HCT116 (cell line): ENCODE results near the gene LRFN4. TPM values are rescaled to one million over a fixed set of nuclear protein-coding genes. Genes with fewer than 3 reads are reported as not detected.

ENCODE experiments used
- ATAC-seq: fragments of 200-7000 bp; cut with Tn5 transposase; 2 replicates; pipeline ENCODE4 v1.9.1; 2020; ENCODE audit warnings: mild to moderate bottlenecking, moderate library complexity
- BruUV-seq: library from RNA; stranded (reverse); fragments of 400-500 nt; replicated peaks from 2 replicates; lab custom pipeline; 2021; lab: Mats Ljungman, UMichigan
- CTCF ChIA-PET: fragments of 300-600 bp; sonication (Branson Sonifier 250); formaldehyde crosslinking; loops from one replicate; lab custom pipeline; 2021; ENCODE audit warnings: antibody characterized with exemption; lab: Charles Lee
- POLR2A ChIA-PET: fragments of 300-600, 350-600 bp; sonication (Branson Sonifier 250); formaldehyde crosslinking; loops from one replicate; lab custom pipeline; 2021; ENCODE audit warnings: antibody characterized with exemption; lab: Charles Lee
- RAD21 ChIA-PET, 2 experiments: fragments of 300-600 bp; sonication (Branson Sonifier 250); formaldehyde crosslinking; loops; one replicate each; lab custom pipeline; 2023; ENCODE audit warnings: low total read pairs in 2 of 2; ENCODE audit not compliant: uncharacterized antibody in 2 of 2, unreplicated experiment in 2 of 2, low non-redundant PET in 1 of 2; lab: Charles Lee
- DNase-seq: peaks from one replicate; pipeline ENCODE4 v3.0.0-alpha.2; 2010; ENCODE audit warnings: low read depth, low spot score
- H2AFZ ChIP-seq: fragments of 200-600 bp; shearing (Covaris generic), sonication (generic); 2 replicates; pipeline ENCODE4 v1.6.1; 2017; ENCODE audit warnings: low read depth, mixed run types, mixed read lengths, antibody characterized with exemption, low read length; ENCODE audit not compliant: poor library complexity, severe bottlenecking
- H3K27ac ChIP-seq: 2 replicates; pipeline ENCODE4 v1.5.1; 2012; ENCODE audit warnings: low read depth, low read length
- H3K27me3 ChIP-seq: fragments of 200-600 bp; sonication (generic); 2 replicates; pipeline ENCODE4 v1.6.1; 2016; ENCODE audit warnings: mixed run types, low read length, mixed read lengths; ENCODE audit not compliant: insufficient read depth
- H3K36me3 ChIP-seq, 2 experiments: fragments of 200-500 bp in 1 of 2; fragments of 200-600 bp in 1 of 2; sonication (Bioruptor generic) in 1 of 2; sonication (generic) in 1 of 2; 2 replicates each; pipeline versions ENCODE4 v1.5.1 to v1.6.1; 2014 to 2016; ENCODE audit warnings: low read length in 2 of 2, inconsistent platforms in 1 of 2, mixed read lengths in 1 of 2, mixed run types in 1 of 2; ENCODE audit not compliant: insufficient read depth in 2 of 2, control insufficient read depth in 1 of 2
- H3K4me1 ChIP-seq, 2 experiments: fragments of 200-600 bp in 1 of 2; sonication (generic) in 1 of 2; 2 replicates each; pipeline versions ENCODE4 v1.5.1 to v1.6.1; 2012 to 2017; ENCODE audit warnings: low read length in 2 of 2, inconsistent platforms in 1 of 2, mild to moderate bottlenecking in 1 of 2, mixed read lengths in 1 of 2, mixed run types in 1 of 2, moderate library complexity in 1 of 2; ENCODE audit not compliant: insufficient read depth in 2 of 2, control insufficient read depth in 1 of 2
- H3K4me2 ChIP-seq: fragments of 200-600 bp; sonication (generic); 2 replicates; pipeline ENCODE4 v1.6.1; 2017; ENCODE audit warnings: mixed run types, low read length, mixed read lengths
- H3K4me3 ChIP-seq, 2 experiments: fragments of 200-600 bp in 1 of 2; sonication (generic) in 1 of 2; replicated peaks in 1 of 2; 2 replicates each; pipeline ENCODE4 v1.5.1; 2011 to 2016; ENCODE audit warnings: low read length in 2 of 2, control low read depth in 1 of 2, low read depth in 1 of 2, mild to moderate bottlenecking in 1 of 2, mixed read lengths in 1 of 2, mixed run types in 1 of 2
- H3K79me2 ChIP-seq: fragments of 200-600 bp; sonication (generic); 2 replicates; pipeline ENCODE4 v1.6.1; 2017; ENCODE audit warnings: mild to moderate bottlenecking, mixed run types, low read length, moderate library complexity, mixed read lengths; ENCODE audit not compliant: insufficient read depth
- H3K9ac ChIP-seq: fragments of 200-600 bp; sonication (generic); 2 replicates; pipeline ENCODE4 v1.6.1; 2016; ENCODE audit warnings: low read length, mixed read lengths
- H3K9me2 ChIP-seq: fragments of 200-600 bp; sonication (generic), shearing (Covaris generic); 2 replicates; pipeline ENCODE4 v1.6.1; 2017; ENCODE audit warnings: mixed run types, mild to moderate bottlenecking, moderate library complexity; ENCODE audit not compliant: insufficient read depth
- H3K9me3 ChIP-seq, 2 experiments: fragments of 200-500 bp in 1 of 2; fragments of 200-600 bp in 1 of 2; sonication (Bioruptor generic) in 1 of 2; sonication (generic) in 1 of 2; 2 replicates each; pipeline ENCODE4 v1.6.1; 2014 to 2017; ENCODE audit warnings: low read length in 2 of 2, mixed read lengths in 2 of 2, inconsistent platforms in 1 of 2, low read depth in 1 of 2, mild to moderate bottlenecking in 1 of 2, mixed run types in 1 of 2, moderate library complexity in 1 of 2; ENCODE audit not compliant: control insufficient read depth in 1 of 2, insufficient read depth in 1 of 2
- H4K20me1 ChIP-seq: fragments of 200-600 bp; sonication (generic), shearing (Covaris generic); 2 replicates; pipeline ENCODE4 v1.6.1; 2017; ENCODE audit warnings: mixed run types, mild to moderate bottlenecking, moderate library complexity; ENCODE audit not compliant: insufficient read depth
- CTCF ChIP-seq, 3 experiments: fragments of 200-600 bp in 1 of 3; sonication (generic) in 1 of 3; IDR thresholded peaks in 2 of 3; conservative IDR thresholded peaks in 1 of 3; 2 replicates each; pipeline ENCODE4 v1.5.1; 2012 to 2017; ENCODE audit warnings: low read depth in 2 of 3, low read length in 2 of 3, antibody characterized with exemption in 1 of 3, borderline replicate concordance in 1 of 3, control low read depth in 1 of 3, mild to moderate bottlenecking in 1 of 3, mixed read lengths in 1 of 3, mixed run types in 1 of 3, moderate library complexity in 1 of 3; ENCODE audit not compliant: insufficient read depth in 1 of 3
- EGR1 ChIP-seq: IDR thresholded peaks from 2 replicates; pipeline ENCODE4 v1.6.1; 2012; ENCODE audit warnings: low read depth
- EZH2phosphoT487 ChIP-seq: fragments of 200-600 bp; IDR thresholded peaks from 2 replicates; pipeline ENCODE4 v1.6.1; 2018; ENCODE audit warnings: antibody characterized with exemption, borderline replicate concordance
- FOSL1 ChIP-seq: IDR thresholded peaks from 2 replicates; pipeline ENCODE4 v1.6.1; 2012; ENCODE audit warnings: low read depth
- MAX ChIP-seq: IDR thresholded peaks from 2 replicates; pipeline ENCODE4 v1.6.1; 2012
- POLR2AphosphoS5 ChIP-seq: IDR thresholded peaks from 2 replicates; pipeline ENCODE4 v1.6.1; 2011; ENCODE audit warnings: mild to moderate bottlenecking, low read depth, low read length, moderate library complexity
- SIN3A ChIP-seq: IDR thresholded peaks from 2 replicates; pipeline ENCODE4 v1.6.1; 2012; ENCODE audit warnings: low read depth
- SP1 ChIP-seq: IDR thresholded peaks from 2 replicates; pipeline ENCODE4 v1.6.1; 2012; ENCODE audit warnings: low read depth
- SRF ChIP-seq: IDR thresholded peaks from 2 replicates; pipeline ENCODE4 v1.6.1; 2012; ENCODE audit warnings: low read depth
- TCF7L2 ChIP-seq: IDR thresholded peaks from 2 replicates; pipeline ENCODE4 v1.7.0; 2011; ENCODE audit warnings: borderline replicate concordance, inconsistent platforms; ENCODE audit not compliant: insufficient read depth, insufficient read length; ENCODE audit errors: extremely low read depth
- intact Hi-C: fragments of 100-400 bp; cut with micrococcal nuclease; formaldehyde crosslinking; loops from 2 replicates; pipeline ENCODE4 v1.10.0; 2022
- total RNA-seq: library from RNA; stranded (reverse); gene quantifications from one replicate; pipeline ENCODE4 v1.2.1, GENCODE V29; 2021; ENCODE audit not compliant: unreplicated experiment

Gene LRFN4
- total RNA-seq, 1 experiment from 2014 or later = 55.4 TPM

- no peaks in the 10 kb centered on the region for H4K20me1 ChIP-seq
- RAD21 ChIA-PET = no interaction called here
- no peak overlapping the region for H3K9ac ChIP-seq
- ATAC-seq = no peak
- no TSS peak for BruUV-seq
- H3K27me3 ChIP-seq = no peaks in the 10 kb centered on the region
- no peak overlapping the region for H2AFZ ChIP-seq
- H3K36me3 ChIP-seq = no peaks in the 10 kb centered on the region
- intact Hi-C loops = no loop called here
- CTCF ChIA-PET = no interaction called here
- no peaks in the 10 kb centered on the region for H3K9me3 ChIP-seq
- H3K4me2 ChIP-seq = no peak overlapping the region
- H3K4me1 ChIP-seq = no peaks in the 10 kb centered on the region
- H3K79me2 ChIP-seq = no peaks in the 10 kb centered on the region
- DNase-seq = no peak
- no peak overlapping the region for H3K4me3 ChIP-seq
- POLR2A ChIA-PET = interaction anchor here (0.6 kb wide), 1 partner anchor 19 kb away, joined by 3 read pairs; no protein-coding TSS in a partner anchor
- TF ChIP-seq EGR1 (no peak), SRF (no peak), FOSL1 (no peak), TCF7L2 (no peak), MAX (no peak), SP1 (no peak), POLR2AphosphoS5 (no peak), CTCF (IDR thresholded peaks at IDR 0.05 in 2 of 3, conservative IDR thresholded peaks at IDR 0.05 in 1 of 3; ENCODE audit: borderline replicate concordance in 1 of 3, insufficient read depth in 1 of 3, low read depth in 2 of 3, low read length in 2 of 3) (no peak), EZH2phosphoT487 (no peak), SIN3A (no peak)
- H3K27ac ChIP-seq = no peak overlapping the region
- H3K9me2 ChIP-seq = no peaks in the 10 kb centered on the region
Observed at GRCh38 chr11:66809592-66809991, 47.3 kb upstream of the LRFN4 start.
